ENCODE results near the gene SIGLEC12. TPM values are rescaled to one million over a fixed set of nuclear protein-coding genes. Genes with fewer than 3 reads are reported as not detected.

SIGLEC12 gene
- total RNA-seq, 1 donor from 2014 or later: not detected

- TF ChIP-seq, protein P1, sequence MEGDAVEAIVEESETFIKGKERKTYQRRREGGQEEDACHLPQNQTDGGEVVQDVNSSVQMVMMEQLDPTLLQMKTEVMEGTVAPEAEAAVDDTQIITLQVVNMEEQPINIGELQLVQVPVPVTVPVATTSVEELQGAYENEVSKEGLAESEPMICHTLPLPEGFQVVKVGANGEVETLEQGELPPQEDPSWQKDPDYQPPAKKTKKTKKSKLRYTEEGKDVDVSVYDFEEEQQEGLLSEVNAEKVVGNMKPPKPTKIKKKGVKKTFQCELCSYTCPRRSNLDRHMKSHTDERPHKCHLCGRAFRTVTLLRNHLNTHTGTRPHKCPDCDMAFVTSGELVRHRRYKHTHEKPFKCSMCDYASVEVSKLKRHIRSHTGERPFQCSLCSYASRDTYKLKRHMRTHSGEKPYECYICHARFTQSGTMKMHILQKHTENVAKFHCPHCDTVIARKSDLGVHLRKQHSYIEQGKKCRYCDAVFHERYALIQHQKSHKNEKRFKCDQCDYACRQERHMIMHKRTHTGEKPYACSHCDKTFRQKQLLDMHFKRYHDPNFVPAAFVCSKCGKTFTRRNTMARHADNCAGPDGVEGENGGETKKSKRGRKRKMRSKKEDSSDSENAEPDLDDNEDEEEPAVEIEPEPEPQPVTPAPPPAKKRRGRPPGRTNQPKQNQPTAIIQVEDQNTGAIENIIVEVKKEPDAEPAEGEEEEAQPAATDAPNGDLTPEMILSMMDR (IDR thresholded peaks at IDR 0.05; ENCODE audit: insufficient read depth, low read length, severe bottlenecking): no peak
- DNase-seq (ENCODE audit: low read depth): no peak
- Histone ChIP-seq H3K27me3 (ENCODE audit: control insufficient read depth, insufficient read depth, low read length) (no peaks in the 10 kb centered on the region), H3K36me3 (ENCODE audit: control insufficient read depth, insufficient read depth, low read length) (no peaks in the 10 kb centered on the region), H3K4me3 (ENCODE audit: low read depth, low read length) (no peak overlapping the region)
- no peak for FAIRE-seq
Observed at GRCh38 chr19:51476164-51476563, 25.4 kb downstream of the SIGLEC12 start.

- TF ChIP-seq, protein P1 (IDR thresholded peaks at IDR 0.05; ENCODE audit: insufficient read depth, low read length, severe bottlenecking): peak; percentile 75
- Histone ChIP-seq H3K36me3 (ENCODE audit: control insufficient read depth, insufficient read depth, low read length) (no peaks in the 10 kb centered on the region), H3K27me3 (ENCODE audit: control insufficient read depth, insufficient read depth, low read length) (no peaks in the 10 kb centered on the region), H3K4me3 (ENCODE audit: low read depth, low read length) (no peak overlapping the region)
- peak; percentile 42 for DNase-seq (ENCODE audit: low read depth)
- no peak for FAIRE-seq
Observed at GRCh38 chr19:51473009-51473707, 28.4 kb downstream of the SIGLEC12 start.

DNA sequence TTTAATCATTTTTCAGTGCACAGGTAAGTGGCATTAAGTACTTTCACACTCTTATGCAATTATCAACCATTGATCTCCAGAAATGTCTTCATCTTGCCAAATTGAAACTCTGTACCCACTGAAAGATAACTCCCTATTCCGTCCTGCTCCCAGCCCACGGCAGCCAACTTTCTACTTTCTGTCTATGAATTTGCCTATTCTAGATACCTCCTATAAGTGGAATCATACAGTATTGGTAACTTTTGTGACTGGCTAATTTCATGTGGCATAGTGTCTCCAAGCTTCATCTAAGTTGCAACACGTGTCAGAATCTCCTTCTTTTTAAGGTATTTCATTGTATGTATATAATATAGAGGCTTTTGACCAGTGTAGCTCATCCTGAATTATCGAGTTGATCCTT is 29.0 kb downstream of the SIGLEC12 start:
- Histone ChIP-seq H3K4me3 (ENCODE audit: low read depth, low read length) (no peak overlapping the region), H3K27me3 (ENCODE audit: control insufficient read depth, insufficient read depth, low read length) (no peaks in the 10 kb centered on the region), H3K36me3 (ENCODE audit: control insufficient read depth, insufficient read depth, low read length) (no peaks in the 10 kb centered on the region)
- TF ChIP-seq, protein P1 (IDR thresholded peaks at IDR 0.05; ENCODE audit: insufficient read depth, low read length, severe bottlenecking): no peak
- DNase-seq (ENCODE audit: low read depth) (no peak), FAIRE-seq (no peak)

DNA sequence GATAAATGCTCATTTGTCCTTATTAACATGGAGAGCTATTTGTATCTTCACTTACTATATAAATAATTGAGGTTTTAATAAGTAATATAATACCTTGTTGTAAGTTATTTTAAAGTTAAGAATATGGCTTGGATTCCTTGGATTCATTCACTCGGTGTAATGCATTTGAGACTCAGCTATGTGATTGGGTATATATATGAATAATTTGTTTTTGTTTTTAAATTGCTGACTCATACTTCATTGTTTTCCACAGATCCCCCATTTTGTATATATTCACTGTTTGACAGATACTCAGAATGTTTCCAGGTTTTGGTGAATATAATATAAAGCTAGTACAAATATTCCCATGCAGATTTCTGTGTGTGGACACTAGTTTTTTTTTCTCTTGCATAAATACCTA is 30.1 kb downstream of the SIGLEC12 start:
- no peak overlapping the region for H3K4me3 ChIP-seq (ENCODE audit: low read depth, low read length)
- DNase-seq (ENCODE audit: low read depth): no peak
- H3K36me3 ChIP-seq (ENCODE audit: control insufficient read depth, insufficient read depth, low read length): no peaks in the 10 kb centered on the region
- FAIRE-seq: no peak
- H3K27me3 ChIP-seq (ENCODE audit: control insufficient read depth, insufficient read depth, low read length): no peaks in the 10 kb centered on the region
- TF ChIP-seq, protein P1 (IDR thresholded peaks at IDR 0.05; ENCODE audit: insufficient read depth, low read length, severe bottlenecking): no peak

- TF ChIP-seq, protein P1 (IDR thresholded peaks at IDR 0.05; ENCODE audit: insufficient read depth, low read length, severe bottlenecking): no peak
- Histone ChIP-seq H3K27me3 (ENCODE audit: control insufficient read depth, insufficient read depth, low read length) (no peaks in the 10 kb centered on the region), H3K36me3 (ENCODE audit: control insufficient read depth, insufficient read depth, low read length) (no peaks in the 10 kb centered on the region), H3K4me3 (ENCODE audit: low read depth, low read length) (no peak overlapping the region)
- DNase-seq (ENCODE audit: low read depth) (peak; percentile 32), FAIRE-seq (no peak)
Observed at GRCh38 chr19:51470966-51471365, 30.6 kb downstream of the SIGLEC12 start.

GRCh38 chr19:51469629-51470028 is 32.0 kb downstream of the SIGLEC12 start:
- FAIRE-seq (no peak), DNase-seq (ENCODE audit: low read depth) (no peak)
- H3K27me3 ChIP-seq (ENCODE audit: control insufficient read depth, insufficient read depth, low read length): no peaks in the 10 kb centered on the region
- H3K4me3 ChIP-seq (ENCODE audit: low read depth, low read length): no peak overlapping the region
- H3K36me3 ChIP-seq (ENCODE audit: control insufficient read depth, insufficient read depth, low read length): no peaks in the 10 kb centered on the region
- TF ChIP-seq, protein P1 (IDR thresholded peaks at IDR 0.05; ENCODE audit: insufficient read depth, low read length, severe bottlenecking): no peak
